WERI-Rb-1 (cell line): Measurements from ENCODE around the gene XPOT.
"Not testable (repeated sequence)": the region's sequence is repeated elsewhere in the genome, so short reads cannot be mapped to it uniquely, and the experiment has no call there.

Experiments
- DNase-seq: peaks from one replicate; pipeline ENCODE4 v3.0.0-alpha.2; 2020
- H3K27ac ChIP-seq: fragments of 250-450 bp; sonication (Bioruptor Pico); 2 replicates; pipeline ENCODE4 v1.5.1; 2020; ENCODE audit warnings: mild to moderate bottlenecking, moderate library complexity
- H3K27me3 ChIP-seq: fragments of 250-450 bp; sonication (Bioruptor Pico); 2 replicates; pipeline ENCODE4 v1.5.1; 2021; ENCODE audit warnings: mild to moderate bottlenecking, low read depth, moderate library complexity; ENCODE audit not compliant: insufficient read depth, severe bottlenecking
- H3K36me3 ChIP-seq: fragments of 250-450 bp; sonication (Bioruptor Pico); 2 replicates; pipeline ENCODE4 v1.5.1; 2020; ENCODE audit warnings: mild to moderate bottlenecking, moderate library complexity
- H3K4me3 ChIP-seq: 2 replicates; pipeline ENCODE4 v1.5.1; 2011; ENCODE audit warnings: low read depth, mild to moderate bottlenecking, control low read depth, low read length
- H3K9me3 ChIP-seq: fragments of 250-450 bp; sonication (Bioruptor Pico); 2 replicates; pipeline ENCODE4 v1.5.1; 2021; ENCODE audit warnings: mild to moderate bottlenecking, moderate library complexity; ENCODE audit not compliant: severe bottlenecking
- CTCF ChIP-seq: IDR thresholded peaks from 2 replicates; pipeline ENCODE4 v1.5.1; 2011; ENCODE audit warnings: low read depth, mild to moderate bottlenecking, control low read depth, inconsistent platforms, low read length

XPOT gene

GRCh38 chr12:64403707-64404469, at the start of gene XPOT:
Gene XPOT, plus strand, starts transcription at chr12:64404392. Its CDS starts 5,644 bp downstream, at chr12:64410036.
- Histone ChIP-seq H3K9me3 (no peaks in the 10 kb centered on the region), H3K27ac (peak within 1 kb of the TSS; percentile 99), H3K27me3 (no peaks in the 10 kb centered on the region), H3K36me3 (peaks cover 3% of the 10 kb centered on the region), H3K4me3 (peak within 1 kb of the TSS; percentile 65)
- no peak for TF ChIP-seq CTCF
- DNase-seq, result peak; percentile 96

- DNase-seq, H3K27ac ChIP-seq, H3K27me3 ChIP-seq, H3K4me3 ChIP-seq, H3K36me3 ChIP-seq, H3K9me3 ChIP-seq: not testable (repeated sequence)
These were observed 48.0 kb upstream of the XPOT start for GRCh38 chr12:64356209-64356608.

- H3K4me3 ChIP-seq, H3K36me3 ChIP-seq, H3K9me3 ChIP-seq, H3K27me3 ChIP-seq, H3K27ac ChIP-seq, DNase-seq: not testable (repeated sequence)
These were observed 43.0 kb upstream of the XPOT start for GRCh38 chr12:64361173-64361572.

- TF ChIP-seq CTCF, result no peak
- H3K27me3 ChIP-seq, result no peaks in the 10 kb centered on the region
- no peaks in the 10 kb centered on the region for H3K9me3 ChIP-seq
- no peak overlapping the region for H3K27ac ChIP-seq
- H3K36me3 ChIP-seq, result no peaks in the 10 kb centered on the region
- no peak for DNase-seq
- H3K4me3 ChIP-seq, result no peak overlapping the region
These were observed 41.4 kb upstream of the XPOT start for GRCh38 chr12:64362721-64363305.

- Histone ChIP-seq H3K4me3 (no peak overlapping the region), H3K27me3 (no peaks in the 10 kb centered on the region), H3K9me3 (peaks cover 2% of the 10 kb centered on the region), H3K27ac (no peak overlapping the region), H3K36me3 (no peaks in the 10 kb centered on the region)
- DNase-seq, result no peak
- no peak for TF ChIP-seq CTCF
These were observed 20.5 kb upstream of the XPOT start for GRCh38 chr12:64383675-64384074.

- TF ChIP-seq CTCF, result no peak
- Histone ChIP-seq H3K4me3 (no peak overlapping the region), H3K9me3 (no peaks in the 10 kb centered on the region), H3K36me3 (no peaks in the 10 kb centered on the region), H3K27me3 (no peaks in the 10 kb centered on the region), H3K27ac (no peak overlapping the region)
- no peak for DNase-seq
These were observed 19.2 kb upstream of the XPOT start for GRCh38 chr12:64385019-64385418.
